NOMO-1 treated with DMSO at 0.1 percent for 48 hours (cell line): ENCODE results near the gene PTH2.
"Not testable (repeated sequence)": the region's sequence is repeated elsewhere in the genome, so short reads cannot be mapped to it uniquely, and the experiment has no call there.

ENCODE experiments used
- DNase-seq: peaks from one replicate; lab custom pipeline; 2025; ENCODE audit not compliant: unreplicated experiment; lab: John Stamatoyannopoulos, UW

The PTH2 gene

DNA sequence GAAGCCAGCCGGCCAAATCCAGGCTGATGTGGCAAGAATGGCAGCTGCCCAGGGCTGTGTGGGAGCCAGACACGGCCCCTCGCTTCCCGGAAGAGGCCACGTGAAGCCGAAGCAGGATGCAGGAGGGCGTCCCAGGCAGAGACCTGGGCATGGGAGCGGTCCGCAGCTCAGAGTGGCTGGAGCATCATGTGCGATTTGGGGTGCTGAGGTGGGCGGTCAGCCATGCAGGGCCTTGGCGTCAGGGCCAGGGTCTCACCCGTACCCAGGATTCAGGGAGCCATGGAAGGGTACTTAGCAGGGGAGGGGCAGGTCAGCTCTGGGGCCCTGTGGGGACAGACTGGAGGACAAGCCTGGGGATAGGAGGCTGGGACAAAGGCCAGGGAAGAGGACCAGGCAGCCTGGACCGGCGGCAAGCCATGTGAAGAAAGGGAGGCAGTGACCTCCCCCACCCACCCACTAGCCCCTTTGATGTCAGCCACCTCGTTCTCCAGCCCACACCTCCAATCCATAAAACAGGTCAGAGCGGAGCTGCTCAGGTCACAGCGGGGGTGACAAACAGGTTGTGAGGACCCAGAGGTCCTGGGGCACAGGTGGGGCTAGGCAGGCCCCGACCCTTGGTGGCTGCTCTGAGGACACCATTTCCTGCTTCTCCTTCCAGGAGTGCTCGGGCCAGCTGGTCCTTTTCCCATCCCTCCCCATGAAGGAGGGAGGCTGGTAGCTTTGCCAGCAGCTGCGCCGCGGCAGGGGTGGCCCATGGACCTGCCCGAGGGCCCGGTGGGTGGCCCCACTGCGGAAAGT, 32.9 kb downstream of the PTH2 start:
- DNase-seq = no peak

DNA sequence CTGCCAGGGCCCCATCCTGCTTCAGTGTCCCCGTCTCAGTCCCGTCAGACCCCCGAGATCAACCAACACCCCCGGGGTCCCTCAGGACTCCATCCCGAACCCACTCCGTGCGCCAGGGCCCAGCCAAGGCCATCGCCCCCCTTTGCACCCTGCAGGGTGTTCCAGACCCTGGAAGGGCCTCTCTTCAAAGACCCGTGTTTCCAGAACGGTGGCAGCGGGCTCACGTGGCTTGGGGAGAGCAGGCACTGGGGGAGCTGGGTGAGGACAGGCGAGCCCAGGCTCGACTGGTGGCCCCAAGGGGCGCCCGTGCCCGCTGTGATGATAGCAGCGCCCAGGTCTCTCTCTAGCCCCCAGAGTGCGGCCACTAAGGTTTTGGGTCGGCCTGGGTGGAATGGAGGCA, 33.8 kb downstream of the PTH2 start:
- DNase-seq = no peak

DNA sequence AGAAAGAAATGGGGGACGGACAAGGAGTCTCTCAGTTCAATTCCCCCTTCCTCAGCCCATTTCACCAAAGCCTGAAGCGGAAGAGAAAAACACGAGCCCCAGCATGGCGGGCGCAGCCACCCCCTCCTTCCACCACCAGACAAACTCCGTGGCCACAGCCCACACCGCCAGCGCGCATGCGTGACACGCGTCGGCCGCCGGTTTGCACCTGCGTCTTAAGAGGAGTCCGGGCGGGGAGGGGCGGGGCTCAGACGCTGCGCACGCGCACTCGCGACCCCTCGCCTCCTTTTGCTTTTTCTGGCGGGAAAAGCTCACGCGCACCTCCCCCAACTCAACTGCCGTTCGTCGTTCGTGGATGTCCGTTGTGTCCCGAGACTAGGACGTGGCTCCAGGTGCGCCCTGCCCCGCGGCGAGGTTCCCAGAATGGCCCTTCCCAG, 35.3 kb downstream of the PTH2 start, which contains the start of gene KASH5:
KASH5 (plus strand) TSS at position 314 of the 437 bp plus-strand sequence. CDS start 2,635 bp downstream, outside the sequence.
- DNase-seq = peak; percentile 89

DNA sequence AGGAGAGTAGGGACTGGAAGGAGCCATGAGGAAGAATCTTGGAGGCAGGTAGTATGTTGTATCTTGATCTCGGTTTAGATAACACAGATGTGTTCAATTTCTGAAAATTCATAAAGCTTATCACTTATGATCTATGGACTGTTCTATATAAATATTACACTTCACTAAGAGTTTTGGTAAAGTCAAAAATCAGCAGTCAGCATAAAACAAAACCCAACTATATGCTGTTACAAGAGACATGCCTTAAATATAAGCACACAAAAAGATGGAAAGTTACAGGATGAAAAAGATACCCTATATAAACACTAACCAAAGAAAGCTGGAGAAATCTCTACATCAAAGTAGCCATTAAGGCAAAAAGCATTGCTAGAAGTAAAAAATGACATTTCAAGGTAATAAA, 39.6 kb downstream of the PTH2 start:
- no peak for DNase-seq

DNA sequence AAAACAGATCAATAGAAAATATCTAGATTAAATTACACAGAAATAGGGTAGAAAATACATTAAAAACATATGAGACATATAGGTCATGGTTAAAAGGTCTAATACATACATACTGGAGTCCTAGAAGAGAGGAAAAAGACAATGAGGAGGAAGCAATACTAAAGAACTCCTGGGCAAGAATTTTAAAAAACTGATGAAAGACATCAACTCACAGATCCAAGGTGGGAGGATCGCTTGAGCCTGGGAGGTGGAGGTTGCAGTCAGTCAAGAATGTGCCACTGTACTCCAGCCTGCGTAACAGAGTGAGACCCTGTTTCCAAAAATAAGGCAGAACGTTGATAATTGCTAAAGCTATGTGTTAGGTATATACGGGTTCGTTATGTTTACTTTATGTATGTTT, 40.6 kb downstream of the PTH2 start:
- no peak for DNase-seq

DNA sequence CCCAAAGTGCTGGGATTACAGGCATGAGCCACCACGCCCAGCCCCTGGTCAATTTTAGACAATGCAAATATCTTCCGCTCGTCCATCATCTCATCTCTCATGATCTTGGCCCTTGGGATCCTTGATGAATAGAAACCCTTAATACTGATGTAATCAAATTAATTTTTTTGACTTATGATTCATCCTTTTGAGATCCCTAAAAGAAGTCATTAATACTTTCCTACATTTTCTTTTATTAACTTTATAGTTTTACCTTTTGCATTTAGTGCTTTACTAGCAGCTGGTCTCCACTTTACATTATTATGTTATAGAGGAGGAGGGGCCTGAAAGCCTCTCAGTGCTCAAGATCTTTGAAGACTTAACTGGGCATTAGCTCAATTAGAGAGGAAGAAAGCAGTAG, 42.9 kb downstream of the PTH2 start:
- DNase-seq = no peak

DNA sequence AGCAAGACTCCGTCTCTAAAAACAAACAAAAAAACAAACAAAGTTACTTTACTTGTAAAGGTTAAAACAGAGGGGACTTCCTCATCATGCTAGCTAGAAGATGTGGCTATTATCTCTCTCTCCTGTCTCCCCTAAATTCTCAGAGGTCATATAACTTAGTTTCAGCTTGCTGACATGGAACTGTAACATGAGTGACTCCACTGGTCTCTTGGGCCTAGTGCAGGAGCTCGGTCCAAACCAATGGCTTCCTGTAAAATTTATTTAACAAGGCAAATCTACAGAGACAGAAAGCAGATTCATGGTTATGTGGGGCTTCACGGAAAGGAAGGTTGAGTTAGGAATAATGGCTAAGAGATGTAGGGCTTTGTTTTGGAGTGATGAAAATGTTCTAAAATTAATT, 44.7 kb downstream of the PTH2 start:
- no peak for DNase-seq

DNA sequence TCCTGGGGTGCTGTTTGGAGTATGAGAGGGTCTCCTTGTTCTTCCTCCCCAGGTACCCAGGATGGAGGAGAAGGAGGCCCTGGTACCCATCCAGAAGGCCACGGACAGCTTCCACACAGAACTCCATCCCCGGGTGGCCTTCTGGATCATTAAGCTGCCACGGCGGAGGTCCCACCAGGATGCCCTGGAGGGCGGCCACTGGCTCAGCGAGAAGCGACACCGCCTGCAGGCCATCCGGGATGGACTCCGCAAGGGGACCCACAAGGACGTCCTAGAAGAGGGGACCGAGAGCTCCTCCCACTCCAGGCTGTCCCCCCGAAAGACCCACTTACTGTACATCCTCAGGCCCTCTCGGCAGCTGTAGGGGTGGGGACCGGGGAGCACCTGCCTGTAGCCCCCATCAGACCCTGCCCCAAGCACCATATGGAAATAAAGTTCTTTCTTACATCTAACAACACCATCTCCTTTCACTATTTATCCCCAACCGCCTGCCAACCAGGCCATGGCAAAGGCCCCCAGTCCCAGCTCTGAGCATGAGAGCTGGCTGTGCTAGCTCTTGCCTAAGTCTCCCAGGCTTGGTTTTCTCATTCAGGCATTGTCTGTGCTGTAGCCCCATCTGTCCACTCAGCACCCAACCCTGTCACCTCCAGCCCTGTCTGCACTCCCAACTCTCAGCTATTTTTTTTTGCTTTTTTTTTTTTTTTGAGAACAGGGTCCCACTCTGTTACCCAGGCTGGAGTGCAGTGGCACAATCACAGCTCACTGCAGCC, 48.4 kb downstream of the PTH2 start:
- DNase-seq = no peak

DNA sequence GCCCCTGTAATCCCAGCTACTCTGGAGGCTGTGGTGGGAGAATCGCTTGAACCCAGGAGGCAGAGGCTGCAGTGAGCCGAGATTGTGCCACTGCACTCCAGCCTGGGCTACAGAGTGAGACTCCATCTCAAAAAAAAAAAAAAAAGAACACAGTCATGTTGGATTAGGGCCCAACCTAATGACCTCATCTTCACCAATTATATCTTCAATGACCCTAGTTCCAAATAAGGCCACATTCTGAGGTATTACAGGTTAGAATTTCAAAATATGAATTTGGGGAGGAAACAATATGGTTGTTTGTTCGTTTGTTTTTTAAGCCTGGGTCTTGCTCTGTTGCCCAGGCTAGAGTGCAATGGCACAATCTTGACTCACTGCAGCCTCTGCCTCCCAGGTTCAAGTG, 50.1 kb downstream of the PTH2 start:
- not testable (repeated sequence) for DNase-seq
